Mesenchymal stem cell (in vitro differentiated cells and primary cell): ENCODE measurements around the gene BNC2.

Source experiments
- DNase-seq: peaks from one replicate; pipeline ENCODE4 v3.0.0-alpha.2; 2013
- H2AFZ ChIP-seq: one replicate; pipeline ENCODE4 v1.6.1; 2013; ENCODE audit warnings: low read depth, mild to moderate bottlenecking, control low read depth, inconsistent platforms, low read length, moderate library complexity
- H2AK5ac ChIP-seq: 2 replicates; pipeline ENCODE4 v1.6.1; 2013; ENCODE audit warnings: low read length, moderate library complexity, mild to moderate bottlenecking, inconsistent platforms; ENCODE audit not compliant: severe bottlenecking
- H2BK120ac ChIP-seq: one replicate; pipeline ENCODE4 v1.6.1; 2013; ENCODE audit warnings: low read depth, mild to moderate bottlenecking, inconsistent platforms, low read length, moderate library complexity
- H2BK12ac ChIP-seq, 2 experiments: one replicate each; pipeline ENCODE4 v1.6.1; 2013; ENCODE audit warnings: inconsistent platforms in 2 of 2, low read length in 2 of 2, mild to moderate bottlenecking in 2 of 2, moderate library complexity in 2 of 2, control low read depth in 1 of 2
- H2BK15ac ChIP-seq: one replicate; pipeline ENCODE4 v1.6.1; 2013; ENCODE audit warnings: mild to moderate bottlenecking, low read depth, inconsistent platforms; ENCODE audit not compliant: poor library complexity, severe bottlenecking
- H2BK5ac ChIP-seq: 2 replicates; pipeline ENCODE4 v1.6.1; 2013; ENCODE audit warnings: low read depth, mild to moderate bottlenecking, low read length, control low read depth, inconsistent platforms; ENCODE audit not compliant: poor library complexity, severe bottlenecking
- H3K14ac ChIP-seq, 2 experiments: one replicate each; pipeline ENCODE4 v1.6.1; 2013; ENCODE audit warnings: inconsistent platforms in 2 of 2, low read length in 2 of 2, control low read depth in 1 of 2, mild to moderate bottlenecking in 1 of 2, moderate library complexity in 1 of 2
- H3K18ac ChIP-seq, 2 experiments: one replicate each; pipeline ENCODE4 v1.6.1; 2013; ENCODE audit warnings: inconsistent platforms in 2 of 2, low read length in 2 of 2, control low read depth in 1 of 2, low read depth in 1 of 2, mild to moderate bottlenecking in 1 of 2
- H3K23ac ChIP-seq, 2 experiments: one replicate each; pipeline ENCODE4 v1.6.1; 2013; ENCODE audit warnings: inconsistent platforms in 2 of 2, low read length in 2 of 2, mild to moderate bottlenecking in 2 of 2, moderate library complexity in 2 of 2, control low read depth in 1 of 2
- H3K27ac ChIP-seq: 2 replicates; pipeline ENCODE4 v1.5.1; 2013; ENCODE audit warnings: mild to moderate bottlenecking, moderate library complexity, low read length, control low read depth, inconsistent platforms; ENCODE audit not compliant: poor library complexity, severe bottlenecking
- H3K27me3 ChIP-seq, 2 experiments: 2 replicates each; pipeline versions ENCODE4 v1.6.1 to v1.7.0; 2013; ENCODE audit warnings: low read length in 2 of 2, mild to moderate bottlenecking in 2 of 2, moderate library complexity in 2 of 2, control low read depth in 1 of 2, inconsistent platforms in 1 of 2; ENCODE audit not compliant: control insufficient read depth in 1 of 2, insufficient read depth in 1 of 2
- H3K36me3 ChIP-seq, 2 experiments: 2 replicates each; pipeline versions ENCODE4 v1.6.1 to v1.7.0; 2013; ENCODE audit warnings: low read length in 2 of 2, control low read depth in 1 of 2, inconsistent platforms in 1 of 2, low read depth in 1 of 2, mild to moderate bottlenecking in 1 of 2; ENCODE audit not compliant: insufficient read depth in 2 of 2, control insufficient read depth in 1 of 2
- H3K4ac ChIP-seq, 2 experiments: one replicate each; pipeline ENCODE4 v1.6.1; 2013; ENCODE audit warnings: inconsistent platforms in 2 of 2, low read length in 2 of 2, mild to moderate bottlenecking in 2 of 2, moderate library complexity in 2 of 2, control low read depth in 1 of 2, low read depth in 1 of 2
- H3K4me1 ChIP-seq: 2 replicates; pipeline ENCODE4 v1.6.1; 2013; ENCODE audit warnings: low read depth, low read length, control low read depth; ENCODE audit not compliant: control insufficient read depth, insufficient read depth
- H3K4me2 ChIP-seq: 2 replicates; pipeline ENCODE4 v1.6.1; 2013; ENCODE audit warnings: low read length, mild to moderate bottlenecking, inconsistent platforms; ENCODE audit not compliant: poor library complexity, severe bottlenecking
- H3K4me3 ChIP-seq, 2 experiments: 2 replicates each; pipeline versions ENCODE4 v1.5.1 to v1.7.0; 2013; ENCODE audit warnings: low read length in 2 of 2, mild to moderate bottlenecking in 2 of 2, control low read depth in 1 of 2, low read depth in 1 of 2; ENCODE audit not compliant: insufficient read depth in 1 of 2
- H3K79me1 ChIP-seq: replicated peaks from 2 replicates; pipeline ENCODE4 v1.6.1; 2013; ENCODE audit warnings: mild to moderate bottlenecking, control low read depth, low read length, inconsistent platforms; ENCODE audit not compliant: poor library complexity, severe bottlenecking
- H3K9ac ChIP-seq: 2 replicates; pipeline ENCODE4 v1.7.0; 2013; ENCODE audit warnings: mild to moderate bottlenecking, low read length, moderate library complexity
- H3K9me3 ChIP-seq: 2 replicates; pipeline ENCODE4 v1.7.0; 2013; ENCODE audit warnings: mild to moderate bottlenecking, low read length; ENCODE audit not compliant: control insufficient read depth
- H4K8ac ChIP-seq: one replicate; pipeline ENCODE4 v1.6.1; 2013; ENCODE audit warnings: inconsistent platforms, mild to moderate bottlenecking, low read length, moderate library complexity
- H4K91ac ChIP-seq: one replicate; pipeline ENCODE4 v1.6.1; 2013; ENCODE audit warnings: mild to moderate bottlenecking, low read length, inconsistent platforms
- WGBS: methylation state at CpG from one replicate; pipeline ENCODE4 v1.1.7; 2013; ENCODE audit warnings: mixed read lengths; 5-methylcytosine and 5-hydroxymethylcytosine counted together

BNC2 gene

DNA sequence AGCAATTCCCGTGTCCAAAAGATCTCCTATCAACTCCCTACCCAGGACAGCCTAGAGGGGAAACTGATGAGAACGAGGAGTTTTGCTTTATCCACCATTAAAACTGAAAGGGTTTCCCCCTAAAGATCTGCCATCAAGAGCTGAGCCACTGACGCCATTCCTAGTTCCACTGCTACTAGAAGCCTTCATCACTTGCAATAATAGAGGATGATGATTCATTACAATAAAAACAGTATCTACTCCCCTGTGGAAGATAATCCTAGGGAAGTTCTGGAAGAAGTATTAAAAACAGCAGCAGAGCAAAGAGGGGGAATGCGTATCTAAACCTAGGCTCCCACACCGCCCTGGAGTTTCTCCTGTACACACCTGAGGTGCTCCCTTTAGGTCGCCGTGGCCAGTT lies 394.5 kb downstream of the BNC2 start:
- Histone ChIP-seq H4K8ac (no peak overlapping the region), H3K4me1 (no peaks in the 10 kb centered on the region)
- 95% methylated on average over 6 of the region's 7 CpGs for WGBS

DNA sequence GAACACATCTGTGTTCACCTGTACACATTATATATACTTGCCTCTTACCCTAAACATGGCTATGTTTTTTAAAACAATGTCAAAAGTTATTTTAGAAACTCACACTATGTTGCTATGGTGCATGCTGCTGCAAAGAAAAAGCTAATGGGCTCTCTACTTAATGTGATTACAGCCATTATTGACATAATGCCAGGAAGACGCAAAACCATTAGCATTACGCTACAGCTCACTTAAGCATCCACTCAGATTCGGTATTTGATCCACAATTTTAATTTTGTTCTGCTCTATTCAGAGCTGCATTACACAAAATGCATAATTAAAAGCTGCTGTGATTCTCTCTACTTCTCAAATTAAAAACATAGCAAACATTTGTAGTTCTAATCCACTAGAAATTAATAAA lies 395.2 kb downstream of the BNC2 start:
- Histone ChIP-seq H3K9ac (no peak overlapping the region), H2BK12ac (no peak overlapping the region), H4K91ac (no peak overlapping the region), H2BK120ac (no peak overlapping the region), H2BK15ac (no peak overlapping the region), H2AFZ (no peak overlapping the region), H3K27me3 (no peaks in the 10 kb centered on the region), H2BK5ac (no peak overlapping the region), H3K36me3 (peaks cover 7 to 28% of the 10 kb centered on the region in 2 experiments), H3K4ac (no peak overlapping the region), H3K27ac (no peak overlapping the region), H4K8ac (no peak overlapping the region), H2AK5ac (no peak overlapping the region), H3K79me1 (peaks cover 22% of the 10 kb centered on the region), H3K18ac (no peak overlapping the region), H3K4me1 (no peaks in the 10 kb centered on the region), H3K9me3 (no peaks in the 10 kb centered on the region), H3K4me2 (no peak overlapping the region), H3K23ac (no peak overlapping the region), H3K14ac (no peak overlapping the region), H3K4me3 (no peak overlapping the region)
- no peak for DNase-seq
- WGBS, result 98% methylated on average over 3 of the region's 3 CpGs

More for the DNA sequence above, 394.5 kb downstream of the BNC2 start:
- Histone ChIP-seq H2BK120ac (no peak overlapping the region), H2AFZ (no peak overlapping the region), H3K18ac (no peak overlapping the region), H3K79me1 (peaks cover 19% of the 10 kb centered on the region), H2BK12ac (no peak overlapping the region), H3K27me3 (no peaks in the 10 kb centered on the region), H3K36me3 (peaks cover 3 to 25% of the 10 kb centered on the region in 2 experiments), H3K4me2 (no peak overlapping the region), H2AK5ac (no peak overlapping the region), H2BK5ac (no peak overlapping the region), H3K9ac (no peak overlapping the region), H3K4me3 (no peak overlapping the region), H2BK15ac (no peak overlapping the region), H3K14ac (no peak overlapping the region), H3K27ac (no peak overlapping the region), H3K4ac (no peak overlapping the region), H4K91ac (no peak overlapping the region), H3K23ac (no peak overlapping the region), H3K9me3 (no peaks in the 10 kb centered on the region)
- no peak for DNase-seq

DNA sequence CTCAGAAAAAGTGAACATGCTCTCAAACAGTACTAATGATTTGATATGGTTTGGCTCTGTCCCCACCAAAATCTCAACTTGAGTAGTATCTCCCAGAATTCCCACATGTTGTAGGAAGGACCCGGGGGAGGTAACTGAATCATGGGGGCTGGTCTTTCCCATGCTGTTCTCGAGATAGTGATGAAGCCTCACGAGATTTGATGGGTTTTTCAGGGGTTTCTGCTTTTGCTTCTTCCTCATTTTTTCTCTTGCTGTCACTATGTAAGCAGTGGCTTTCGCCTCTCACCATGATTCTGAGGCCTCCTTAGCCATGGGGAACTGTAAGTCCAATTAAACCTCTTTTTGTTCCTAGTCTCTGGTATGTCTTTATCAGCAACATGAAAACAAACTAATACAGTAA lies 401.3 kb downstream of the BNC2 start:
- Histone ChIP-seq H3K9me3 (no peaks in the 10 kb centered on the region), H3K23ac (no peak overlapping the region), H3K4me1 (no peaks in the 10 kb centered on the region), H3K4me3 (no peak overlapping the region), H2BK120ac (no peak overlapping the region), H2BK5ac (no peak overlapping the region), H3K9ac (no peak overlapping the region), H3K27ac (no peak overlapping the region), H2BK15ac (no peak overlapping the region), H3K18ac (no peak overlapping the region), H3K14ac (no peak overlapping the region), H3K79me1 (peaks cover 21% of the 10 kb centered on the region), H3K36me3 (peaks cover 8 to 18% of the 10 kb centered on the region in 2 experiments), H3K4me2 (no peak overlapping the region), H4K8ac (no peak overlapping the region), H3K27me3 (no peaks in the 10 kb centered on the region), H2AFZ (no peak overlapping the region), H4K91ac (no peak overlapping the region), H2AK5ac (no peak overlapping the region), H3K4ac (no peak overlapping the region), H2BK12ac (no peak overlapping the region)
- 84% methylated on average over 3 of the region's 4 CpGs for WGBS
- DNase-seq, result no peak

DNA sequence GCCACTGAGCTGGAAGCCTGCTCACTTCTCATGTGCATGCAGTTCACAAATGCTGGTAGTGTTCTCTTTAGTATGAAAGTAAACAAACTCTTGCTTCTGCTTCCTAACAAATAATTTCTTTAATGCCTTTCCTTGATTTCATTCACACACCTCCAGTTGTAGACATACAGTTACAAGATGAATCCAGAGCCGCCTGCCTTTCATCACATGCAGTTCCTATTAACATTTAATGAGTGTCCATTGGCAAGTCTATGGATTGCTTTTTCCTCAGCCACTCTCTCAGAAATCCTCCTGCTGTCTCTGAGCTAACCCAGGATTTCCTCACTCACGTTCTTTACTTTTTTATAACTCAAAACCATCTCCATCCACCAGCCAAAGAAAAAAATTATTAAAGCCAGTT lies 408.6 kb downstream of the BNC2 start:
- Histone ChIP-seq H2BK120ac (no peak overlapping the region), H2AK5ac (no peak overlapping the region), H2AFZ (no peak overlapping the region), H3K23ac (no peak overlapping the region), H3K4me1 (peaks cover 9% of the 10 kb centered on the region), H3K4me2 (no peak overlapping the region), H2BK12ac (no peak overlapping the region), H3K18ac (no peak overlapping the region), H3K9ac (no peak overlapping the region), H4K8ac (no peak overlapping the region), H2BK5ac (no peak overlapping the region), H3K9me3 (no peaks in the 10 kb centered on the region), H2BK15ac (no peak overlapping the region), H4K91ac (no peak overlapping the region), H3K4ac (no peak overlapping the region), H3K14ac (no peak overlapping the region), H3K27me3 (no peaks in the 10 kb centered on the region), H3K4me3 (no peak overlapping the region), H3K79me1 (peaks cover 24% of the 10 kb centered on the region), H3K36me3 (no peaks in the 10 kb centered on the region), H3K27ac (peak overlapping the region; percentile 1)
- WGBS, result 85% methylated on average over 2 of the region's 2 CpGs
- no peak for DNase-seq
